H1 (cell line): ENCODE results near the gene THYN1. TPM values are rescaled to one million over a fixed set of nuclear protein-coding genes. Genes with fewer than 3 reads are reported as not detected.

ENCODE experiments used
- CTCF ChIA-PET: fragments of 300-600 bp; sonication (Branson Sonifier 250); formaldehyde crosslinking; loops from one replicate; lab custom pipeline; 2021; ENCODE audit not compliant: partially characterized antibody; lab: Charles Lee
- POLR2A ChIA-PET: fragments of 300-600 bp; sonication (Branson Sonifier 250); formaldehyde crosslinking; loops from one replicate; lab custom pipeline; 2021; ENCODE audit warnings: inconsistent platforms; ENCODE audit not compliant: partially characterized antibody; lab: Charles Lee
- DNase-seq, 2 experiments: peaks; one replicate each; pipeline versions ENCODE4 v3.0.0 to v3.0.0-alpha.2; 2010 to 2022; ENCODE audit warnings: low spot score in 2 of 2, low read depth in 1 of 2, mixed read lengths in 1 of 2
- FAIRE-seq: peaks from 2 replicates; lab custom pipeline; 2011; peaks lifted over from hg19 to GRCh38; lab: Jason Lieb, UNC
- H2AFZ ChIP-seq: 2 replicates; pipeline ENCODE4 v1.8.1; 2012; ENCODE audit warnings: low read length, inconsistent platforms
- H2AK5ac ChIP-seq: 2 replicates; pipeline ENCODE4 v1.6.1; 2013; ENCODE audit warnings: low read depth, low read length
- H2BK120ac ChIP-seq: replicated peaks from 2 replicates; pipeline ENCODE3; 2013; ENCODE audit warnings: low read depth, low read length, inconsistent platforms
- H2BK12ac ChIP-seq: 2 replicates; pipeline ENCODE4 v1.6.1; 2013; ENCODE audit warnings: low read depth, low read length
- H2BK15ac ChIP-seq: 2 replicates; pipeline ENCODE4 v1.6.1; 2013; ENCODE audit warnings: low read length
- H2BK20ac ChIP-seq: 2 replicates; pipeline ENCODE4 v1.6.1; 2013; ENCODE audit warnings: low read length
- H2BK5ac ChIP-seq: 2 replicates; pipeline ENCODE4 v1.6.1; 2013; ENCODE audit warnings: low read depth, low read length
- H3K14ac ChIP-seq: 2 replicates; pipeline ENCODE4 v1.6.1; 2013; ENCODE audit warnings: inconsistent platforms; ENCODE audit not compliant: insufficient read length
- H3K18ac ChIP-seq: 2 replicates; pipeline ENCODE4 v1.6.1; 2013; ENCODE audit warnings: low read length; ENCODE audit errors: extremely low read depth
- H3K23ac ChIP-seq: 2 replicates; pipeline ENCODE4 v1.6.1; 2013; ENCODE audit warnings: inconsistent platforms; ENCODE audit not compliant: insufficient read length
- H3K23me2 ChIP-seq: 2 replicates; pipeline ENCODE4 v1.6.1; 2013; ENCODE audit warnings: low read depth, low read length
- H3K27ac ChIP-seq: 2 replicates; pipeline ENCODE4 v1.6.1; 2011; ENCODE audit warnings: low read depth, low read length, inconsistent platforms
- H3K27me3 ChIP-seq, 4 experiments: replicated peaks in 1 of 4; 1 replicate in 1 of 4; 2 replicates in 3 of 4; pipeline versions ENCODE4 v1.6.1 to v1.8.1; 2011 to 2013; ENCODE audit warnings: low read length in 3 of 4, mild to moderate bottlenecking in 3 of 4, inconsistent platforms in 2 of 4, mixed read lengths in 2 of 4, moderate library complexity in 1 of 4; ENCODE audit not compliant: control insufficient read depth in 3 of 4, insufficient read depth in 3 of 4; ENCODE audit errors: extremely low read depth in 1 of 4
- H3K36me3 ChIP-seq, 4 experiments: 2 replicates each; pipeline versions ENCODE4 v1.6.1 to v1.8.1; 2011 to 2013; ENCODE audit warnings: mild to moderate bottlenecking in 4 of 4, low read length in 3 of 4, moderate library complexity in 2 of 4, control low read depth in 1 of 4, inconsistent platforms in 1 of 4; ENCODE audit not compliant: insufficient read depth in 4 of 4, control insufficient read depth in 2 of 4
- H3K4ac ChIP-seq: replicated peaks from 2 replicates; pipeline ENCODE3; 2013; ENCODE audit warnings: low read length, low read depth, mixed read lengths, inconsistent platforms; ENCODE audit not compliant: insufficient read length
- H3K4me1 ChIP-seq, 4 experiments: replicated peaks in 1 of 4; 1 replicate in 1 of 4; 2 replicates in 3 of 4; pipeline versions ENCODE4 v1.6.1 to v1.8.1; 2011 to 2013; ENCODE audit warnings: low read length in 3 of 4, inconsistent platforms in 2 of 4, mixed read lengths in 1 of 4; ENCODE audit not compliant: insufficient read depth in 4 of 4, control insufficient read depth in 3 of 4
- H3K4me2 ChIP-seq, 2 experiments: 2 replicates each; pipeline versions ENCODE4 v1.6.1 to v1.8.1; 2011 to 2013; ENCODE audit warnings: low read depth in 2 of 2, low read length in 2 of 2, control low read depth in 1 of 2, inconsistent platforms in 1 of 2, mild to moderate bottlenecking in 1 of 2; ENCODE audit not compliant: insufficient read depth in 1 of 2
- H3K4me3 ChIP-seq, 4 experiments: fragments of 200-600, 300-600 bp in 1 of 4; sonication (generic), shearing (Covaris generic), sonication (Bioruptor Twin) in 1 of 4; 2 replicates each; pipeline versions ENCODE4 v1.5.1 to v1.8.1; 2011 to 2016; ENCODE audit warnings: low read length in 4 of 4, low read depth in 3 of 4, control low read depth in 2 of 4, inconsistent platforms in 2 of 4, mild to moderate bottlenecking in 2 of 4, mixed read lengths in 1 of 4, moderate library complexity in 1 of 4; ENCODE audit not compliant: insufficient read depth in 2 of 4; ENCODE audit errors: extremely low read depth in 1 of 4
- H3K56ac ChIP-seq: replicated peaks from 2 replicates; pipeline ENCODE3; 2013; ENCODE audit warnings: low read depth, mild to moderate bottlenecking, mixed read lengths, low read length, inconsistent platforms; ENCODE audit not compliant: insufficient read length
- H3K79me1 ChIP-seq: 2 replicates; pipeline ENCODE4 v1.6.1; 2013; ENCODE audit warnings: low read depth, low read length, control low read depth
- H3K79me2 ChIP-seq, 2 experiments: 2 replicates each; pipeline versions ENCODE4 v1.6.1 to v1.8.1; 2012 to 2013; ENCODE audit warnings: low read length in 2 of 2, mild to moderate bottlenecking in 2 of 2, inconsistent platforms in 1 of 2; ENCODE audit not compliant: insufficient read depth in 2 of 2, control insufficient read depth in 1 of 2
- H3K9ac ChIP-seq, 4 experiments: replicated peaks in 1 of 4; 1 replicate in 1 of 4; 2 replicates in 3 of 4; pipeline versions ENCODE4 v1.6.1 to v1.8.1; 2011 to 2013; ENCODE audit warnings: low read depth in 3 of 4, low read length in 3 of 4, control low read depth in 2 of 4, mild to moderate bottlenecking in 2 of 4, moderate library complexity in 2 of 4, inconsistent platforms in 1 of 4; ENCODE audit errors: extremely low read depth in 1 of 4
- H3K9me3 ChIP-seq, 2 experiments: 2 replicates each; pipeline versions ENCODE4 v1.6.1 to v1.8.1; 2012 to 2013; ENCODE audit warnings: mild to moderate bottlenecking in 2 of 2, moderate library complexity in 2 of 2, control low read depth in 1 of 2, inconsistent platforms in 1 of 2, low read depth in 1 of 2, low read length in 1 of 2, mixed read lengths in 1 of 2; ENCODE audit not compliant: insufficient read depth in 2 of 2
- H4K20me1 ChIP-seq, 2 experiments: replicated peaks in 1 of 2; 2 replicates each; pipeline versions ENCODE3 to v1.8.1; 2011 to 2013; ENCODE audit warnings: inconsistent platforms in 2 of 2, low read length in 2 of 2, mild to moderate bottlenecking in 1 of 2; ENCODE audit not compliant: insufficient read depth in 2 of 2, control insufficient read depth in 1 of 2
- H4K5ac ChIP-seq: 2 replicates; pipeline ENCODE4 v1.6.1; 2013; ENCODE audit warnings: low read length, low read depth, mixed read lengths, inconsistent platforms; ENCODE audit not compliant: insufficient read length
- H4K8ac ChIP-seq: 2 replicates; pipeline ENCODE4 v1.8.0; 2013; ENCODE audit warnings: mild to moderate bottlenecking, moderate library complexity, low read length, inconsistent platforms; ENCODE audit not compliant: insufficient read depth; ENCODE audit errors: extremely low read depth
- H4K91ac ChIP-seq: replicated peaks from 2 replicates; pipeline ENCODE3; 2013; ENCODE audit warnings: low read length, mixed read lengths, inconsistent platforms; ENCODE audit not compliant: insufficient read length
- BRCA1 ChIP-seq: IDR thresholded peaks from 2 replicates; pipeline ENCODE4 v1.6.1; 2012; ENCODE audit warnings: low read depth, low read length, improper control_type of control experiment
- POLR2AphosphoS5 ChIP-seq: IDR thresholded peaks from 2 replicates; pipeline ENCODE4 v1.6.1; 2011; ENCODE audit warnings: low read depth, low read length
- RAD21 ChIP-seq, 2 experiments: IDR thresholded peaks in 1 of 2; conservative IDR thresholded peaks in 1 of 2; 2 replicates each; pipeline ENCODE4 v1.6.1; 2011; ENCODE audit warnings: low read depth in 2 of 2, low read length in 2 of 2, improper control_type of control experiment in 1 of 2, inconsistent platforms in 1 of 2, mild to moderate bottlenecking in 1 of 2, moderate library complexity in 1 of 2
- SIN3A ChIP-seq, 2 experiments: IDR thresholded peaks in 1 of 2; conservative IDR thresholded peaks in 1 of 2; 2 replicates each; pipeline ENCODE4 v1.6.1; 2011 to 2012; ENCODE audit warnings: low read length in 2 of 2, improper control_type of control experiment in 1 of 2, low read depth in 1 of 2, mild to moderate bottlenecking in 1 of 2
- SP2 ChIP-seq: IDR thresholded peaks from 2 replicates; pipeline ENCODE4 v1.6.1; 2012; ENCODE audit warnings: mild to moderate bottlenecking, low read length, inconsistent platforms
- YY1 ChIP-seq: IDR thresholded peaks from 2 replicates; pipeline ENCODE4 v1.6.1; 2011; ENCODE audit warnings: low read depth, mild to moderate bottlenecking, low read length
- WGBS, 2 experiments: shearing (Covaris generic) in 1 of 2; methylation state at CpG; one replicate each; pipeline versions ENCODE4 v1.1.6 to v1.1.7; 2013 to 2015; ENCODE audit warnings: low lambda C conversion rate in 2 of 2, mixed read lengths in 2 of 2, inconsistent platforms in 1 of 2, low coverage in 1 of 2, missing lambda C conversion rate in 1 of 2; ENCODE audit not compliant: insufficient replicate concordance in 2 of 2, insufficient coverage in 1 of 2, insufficient read length in 1 of 2; ENCODE audit errors: extremely low coverage in 1 of 2, missing lambda C conversion rate in 1 of 2; 5-methylcytosine and 5-hydroxymethylcytosine counted together
- polyA plus RNA-seq, 7 experiments: library from polyadenylated mRNA; depleted of rRNA in 3 of 7; stranded (reverse) in 5 of 7; unstranded in 2 of 7; fragments of >200 nt in 5 of 7; fragments of 200-250 nt in 2 of 7; gene quantifications; 1 replicate in 5 of 7; 2 replicates in 1 of 7; 4 replicates in 1 of 7; pipeline versions ENCODE4 v1.2.1 to v1.2.3, GENCODE V29; 2011 to 2013; ENCODE audit warnings: missing spikeins in 2 of 7, mixed read lengths in 2 of 7
- total RNA-seq: library from RNA; stranded (reverse); fragmentation: NEBNext Ultra II Directional; extraction: Animal tissue kit (Norgen Biotek cat#: 25700); gene quantifications from 2 replicates; pipeline ENCODE4 v1.2.1, GENCODE V29; 2021
- TF ChIP-seq, protein P1 (sequence below), 3 experiments: IDR thresholded peaks; 1 replicate in 2 of 3; 2 replicates in 1 of 3; pipeline versions ENCODE4 v1.5.1 to v1.6.1; 2011; ENCODE audit warnings: low read length in 3 of 3, mild to moderate bottlenecking in 3 of 3, inconsistent platforms in 2 of 3, low read depth in 1 of 3, moderate library complexity in 1 of 3; ENCODE audit not compliant: insufficient read depth in 1 of 3; ENCODE audit errors: control extremely low read depth in 1 of 3

Gene THYN1
- total and polyA plus RNA-seq, 2 of the 8 experiments (the other 6 are each of a cell fraction or from before 2014, with no cell fraction given), result 77.3 to 95.1 TPM

DNA sequence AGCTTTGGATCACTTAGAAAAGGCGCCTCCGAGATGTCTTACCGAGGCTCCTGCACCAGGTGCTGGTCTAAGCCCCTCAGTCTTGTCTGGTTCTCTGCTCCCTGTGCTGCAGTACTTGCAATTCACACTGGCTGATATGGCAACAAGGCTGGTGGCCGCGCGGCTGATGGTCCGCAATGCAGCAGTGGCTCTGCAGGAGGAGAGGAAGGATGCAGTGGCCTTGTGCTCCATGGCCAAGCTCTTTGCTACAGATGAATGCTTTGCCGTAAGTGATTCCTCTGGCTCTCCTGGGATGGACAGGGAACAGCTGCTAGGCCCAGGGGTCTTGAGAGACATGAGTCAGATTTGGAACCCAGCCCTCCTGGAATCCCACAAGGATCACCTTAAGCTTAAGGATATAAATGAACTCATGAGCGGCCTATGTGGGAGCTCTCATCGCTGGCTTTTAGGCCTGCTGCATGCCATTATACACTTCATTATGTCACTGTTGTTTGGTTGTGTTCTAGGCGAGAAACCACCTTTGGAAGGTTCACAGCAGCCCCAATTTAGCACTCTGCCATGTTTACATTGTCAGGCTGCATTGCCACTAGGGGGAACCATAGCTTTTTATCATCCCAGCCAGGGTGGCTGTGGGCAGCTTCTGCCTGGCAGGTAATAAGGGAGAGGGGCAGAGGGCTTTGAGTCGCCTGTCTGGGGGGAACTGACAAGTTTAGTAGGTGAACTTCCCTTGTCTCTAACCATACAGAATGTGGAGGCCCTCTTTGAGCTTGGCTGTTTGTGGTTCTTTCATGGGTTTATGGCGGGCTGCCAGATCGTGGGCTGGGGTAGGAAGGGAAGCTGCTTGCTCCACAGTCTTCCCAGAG is 8.7 kb upstream of the THYN1 start:
- H3K79me2 ChIP-seq, result peaks cover 0 to 15% of the 10 kb centered on the region in 2 experiments; a peak in 2 of 4 replicates
- FAIRE-seq (peak; percentile 90), DNase-seq (peak in 1 of 2 experiments; percentile 72)
- no peak overlapping the region for H3K9ac ChIP-seq
- no peak overlapping the region for H2BK120ac ChIP-seq
- H2BK5ac ChIP-seq, result no peak overlapping the region
- no peak overlapping the region for H2AFZ ChIP-seq
- H4K20me1 ChIP-seq, result peaks cover 2 to 4% of the 10 kb centered on the region in 2 experiments
- H3K23me2 ChIP-seq, result 0 out of 2 replicates have a peak, but pooled peaks cover 3% of the 10 kb centered on the region
- peaks cover 0 to 2% (median under 1%) of the 10 kb centered on the region in 4 experiments; a peak in 5 of 7 replicates for H3K4me1 ChIP-seq
- no peak overlapping the region for H4K91ac ChIP-seq
- H3K79me1 ChIP-seq, result peaks cover 11% of the 10 kb centered on the region; the same call in 1 of the 2 replicates
- H2BK15ac ChIP-seq, result no peak overlapping the region
- 86% methylated on average over 14 of the region's 14 CpGs; no CpG with 5 or more reads in 1 of the 2 experiments for WGBS, 2 experiments
- ChIA-PET CTCF (interaction anchor here (0.7 to 7.1 kb wide), 32 partner anchors 8 to 380 kb away, joined by 3 to 114 read pairs (median 4); partner anchors contain the start of genes ACAD8, GLB1L2, GLB1L3 and THYN1), POLR2A (interaction anchor here (1.1 to 9.2 kb wide), 7 partner anchors 8 to 102 kb away, joined by 3 to 76 read pairs (median 3); partner anchors contain the start of genes ACAD8, GLB1L3 and THYN1)
- no peak overlapping the region for H2AK5ac ChIP-seq
- H3K4ac ChIP-seq, result no peak overlapping the region
- no peak overlapping the region for H4K8ac ChIP-seq
- TF ChIP-seq, protein P1, sequence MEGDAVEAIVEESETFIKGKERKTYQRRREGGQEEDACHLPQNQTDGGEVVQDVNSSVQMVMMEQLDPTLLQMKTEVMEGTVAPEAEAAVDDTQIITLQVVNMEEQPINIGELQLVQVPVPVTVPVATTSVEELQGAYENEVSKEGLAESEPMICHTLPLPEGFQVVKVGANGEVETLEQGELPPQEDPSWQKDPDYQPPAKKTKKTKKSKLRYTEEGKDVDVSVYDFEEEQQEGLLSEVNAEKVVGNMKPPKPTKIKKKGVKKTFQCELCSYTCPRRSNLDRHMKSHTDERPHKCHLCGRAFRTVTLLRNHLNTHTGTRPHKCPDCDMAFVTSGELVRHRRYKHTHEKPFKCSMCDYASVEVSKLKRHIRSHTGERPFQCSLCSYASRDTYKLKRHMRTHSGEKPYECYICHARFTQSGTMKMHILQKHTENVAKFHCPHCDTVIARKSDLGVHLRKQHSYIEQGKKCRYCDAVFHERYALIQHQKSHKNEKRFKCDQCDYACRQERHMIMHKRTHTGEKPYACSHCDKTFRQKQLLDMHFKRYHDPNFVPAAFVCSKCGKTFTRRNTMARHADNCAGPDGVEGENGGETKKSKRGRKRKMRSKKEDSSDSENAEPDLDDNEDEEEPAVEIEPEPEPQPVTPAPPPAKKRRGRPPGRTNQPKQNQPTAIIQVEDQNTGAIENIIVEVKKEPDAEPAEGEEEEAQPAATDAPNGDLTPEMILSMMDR (IDR thresholded peaks at IDR 0.05; ENCODE audit: control extremely low read depth in 1 of 3, insufficient read depth in 1 of 3, low read depth in 1 of 3, low read length in 3 of 3), result peak; percentile 70 to 86 (median 76)
- peak in 1 of 2 experiments; percentile 40; a peak in 1 of 4 replicates for TF ChIP-seq SIN3A (conservative IDR thresholded peaks at IDR 0.05 in 1 of 2, IDR thresholded peaks at IDR 0.05 in 1 of 2; ENCODE audit: low read depth in 1 of 2, low read length in 2 of 2)
- 0 out of 2 replicates have a peak, but pooled peaks have one; percentile 34 for TF ChIP-seq POLR2AphosphoS5
- no peak for TF ChIP-seq BRCA1
- no peak for TF ChIP-seq SP2
- TF ChIP-seq RAD21 (IDR thresholded peaks at IDR 0.05 in 1 of 2, conservative IDR thresholded peaks at IDR 0.05 in 1 of 2; ENCODE audit: low read depth in 2 of 2, low read length in 2 of 2), result peak; percentile 70 to 80
- TF ChIP-seq YY1, result no peak
- H3K4me2 ChIP-seq, result no peak overlapping the region
- no peak overlapping the region for H3K14ac ChIP-seq
- no peak overlapping the region for H3K27ac ChIP-seq
- H3K27me3 ChIP-seq, result no peaks in the 10 kb centered on the region
- no peak overlapping the region for H3K18ac ChIP-seq
- H3K23ac ChIP-seq, result no peak overlapping the region
- no peak overlapping the region for H2BK20ac ChIP-seq
- H3K36me3 ChIP-seq, result peaks cover 11 to 55% (median 34%) of the 10 kb centered on the region in 4 experiments; a peak in 7 of 8 replicates
- no peaks in the 10 kb centered on the region for H3K9me3 ChIP-seq
- H2BK12ac ChIP-seq, result no peak overlapping the region
- no peak overlapping the region for H4K5ac ChIP-seq
- no peak overlapping the region for H3K4me3 ChIP-seq
- H3K56ac ChIP-seq, result no peak overlapping the region
